Fibroblast of lung (primary cell): ENCODE data around the gene SCAPER. TPM values are rescaled to one million over a fixed set of nuclear protein-coding genes. Genes with fewer than 3 reads are reported as not detected.
A peak's percentile ranks its signal among the peaks of the same experiment; 100 is the strongest.

Source experiments
- DNase-seq, 2 donors: peaks; one replicate each; pipeline versions ENCODE4 v3.0.0 to v3.0.0-alpha.2; 2010; ENCODE audit warnings: low read depth in 2 of 2
- H2AFZ ChIP-seq: 2 replicates; pipeline ENCODE4 v1.5.1; 2012; ENCODE audit warnings: low read length, control low read depth, inconsistent platforms
- H3K27ac ChIP-seq: 2 replicates; pipeline ENCODE4 v1.5.1; 2011; ENCODE audit warnings: low read length, control low read depth; ENCODE audit not compliant: insufficient read depth
- H3K27me3 ChIP-seq: 2 replicates; pipeline ENCODE4 v1.5.1; 2011; ENCODE audit warnings: mild to moderate bottlenecking, low read length; ENCODE audit not compliant: control insufficient read depth, insufficient read depth
- H3K36me3 ChIP-seq: 2 replicates; pipeline ENCODE4 v1.5.1; 2011; ENCODE audit warnings: low read length; ENCODE audit not compliant: control insufficient read depth, insufficient read depth
- H3K4me1 ChIP-seq: 2 replicates; pipeline ENCODE4 v1.5.1; 2011; ENCODE audit warnings: low read length; ENCODE audit not compliant: control insufficient read depth, insufficient read depth; ENCODE audit errors: extremely low read depth
- H3K4me2 ChIP-seq: 2 replicates; pipeline ENCODE4 v1.5.1; 2011; ENCODE audit warnings: low read length, control low read depth; ENCODE audit not compliant: insufficient read depth; ENCODE audit errors: extremely low read depth
- H3K4me3 ChIP-seq, 4 experiments: fragments of 200-600 bp in 1 of 4; sonication (generic) in 1 of 4; replicated peaks in 1 of 4; 2 replicates each; pipeline ENCODE4 v1.5.1; 2011 to 2016; ENCODE audit warnings: low read length in 4 of 4, low read depth in 3 of 4, mild to moderate bottlenecking in 3 of 4, control low read depth in 2 of 4, inconsistent platforms in 1 of 4, mixed read lengths in 1 of 4; ENCODE audit not compliant: insufficient read depth in 1 of 4; ENCODE audit errors: control extremely low read depth in 1 of 4
- H3K79me2 ChIP-seq: 2 replicates; pipeline ENCODE4 v1.5.1; 2012; ENCODE audit warnings: mild to moderate bottlenecking, low read length, inconsistent platforms; ENCODE audit not compliant: control insufficient read depth, insufficient read depth
- H3K9ac ChIP-seq: 2 replicates; pipeline ENCODE4 v1.5.1; 2011; ENCODE audit warnings: mild to moderate bottlenecking, low read length, control low read depth; ENCODE audit not compliant: insufficient read depth
- H3K9me3 ChIP-seq: 2 replicates; pipeline ENCODE4 v1.5.1; 2012; ENCODE audit warnings: low read depth, low read length; ENCODE audit not compliant: control insufficient read depth, insufficient read depth
- H4K20me1 ChIP-seq: 2 replicates; pipeline ENCODE4 v1.5.1; 2011; ENCODE audit warnings: low read length; ENCODE audit not compliant: control insufficient read depth, insufficient read depth; ENCODE audit errors: extremely low read depth
- CTCF ChIP-seq, 2 donors: IDR thresholded peaks in 1 of 2; conservative IDR thresholded peaks in 1 of 2; 1 replicate in 1 of 2; 2 replicates in 1 of 2; pipeline ENCODE4 v1.5.1; 2011 to 2012; ENCODE audit warnings: low read length in 2 of 2, control low read depth in 1 of 2, inconsistent platforms in 1 of 2, low read depth in 1 of 2, mild to moderate bottlenecking in 1 of 2
- EZH2 ChIP-seq: IDR thresholded peaks from 2 replicates; pipeline ENCODE4 v1.5.1; 2012; ENCODE audit warnings: low read length, control low read depth, mild to moderate bottlenecking; ENCODE audit errors: missing control alignments
- polyA plus RNA-seq, 2 donors: library from polyadenylated mRNA; depleted of rRNA in 1 of 2; stranded (reverse) in 1 of 2; unstranded in 1 of 2; fragments of >200 nt; gene quantifications; 2 replicates each; pipeline ENCODE4 v1.2.1, GENCODE V29; 2011 to 2012; ENCODE audit warnings: missing spikeins in 1 of 2
- total RNA-seq: library from RNA; depleted of rRNA; stranded (reverse); fragments of >200 nt; gene quantifications from 2 replicates; pipeline ENCODE4 v1.2.1, GENCODE V29; 2014

The SCAPER gene
- total and polyA plus RNA-seq, 2 donors (not counting 1 experiment from before 2014, with no cell fraction given) = 2.3 to 9.1 TPM

GRCh38 chr15:76795217-76795616, 109.9 kb downstream of the SCAPER start:
- TF ChIP-seq EZH2 (no peak), CTCF (conservative IDR thresholded peaks at IDR 0.05 in 1 of 2, IDR thresholded peaks at IDR 0.05 in 1 of 2; ENCODE audit: low read depth in 1 of 2, low read length in 2 of 2) (no peak)
- H3K9me3 ChIP-seq = no peaks in the 10 kb centered on the region
- H2AFZ ChIP-seq = no peak overlapping the region
- H3K79me2 ChIP-seq = no peaks in the 10 kb centered on the region
- H4K20me1 ChIP-seq = no peaks in the 10 kb centered on the region
- H3K9ac ChIP-seq = no peak overlapping the region
- no peaks in the 10 kb centered on the region for H3K4me1 ChIP-seq
- H3K4me2 ChIP-seq = no peak overlapping the region
- DNase-seq = no peak
- no peaks in the 10 kb centered on the region for H3K36me3 ChIP-seq
- H3K27me3 ChIP-seq = no peaks in the 10 kb centered on the region
- H3K27ac ChIP-seq = no peak overlapping the region
- no peak overlapping the region for H3K4me3 ChIP-seq

GRCh38 chr15:76793162-76793561, 112.0 kb downstream of the SCAPER start:
- Histone ChIP-seq H3K27ac (no peak overlapping the region), H2AFZ (no peak overlapping the region), H3K9me3 (no peaks in the 10 kb centered on the region), H4K20me1 (no peaks in the 10 kb centered on the region), H3K9ac (no peak overlapping the region), H3K27me3 (no peaks in the 10 kb centered on the region), H3K4me2 (no peak overlapping the region), H3K4me1 (no peaks in the 10 kb centered on the region), H3K36me3 (no peaks in the 10 kb centered on the region), H3K79me2 (no peaks in the 10 kb centered on the region), H3K4me3 (no peak overlapping the region)
- TF ChIP-seq EZH2 (no peak), CTCF (conservative IDR thresholded peaks at IDR 0.05 in 1 of 2, IDR thresholded peaks at IDR 0.05 in 1 of 2; ENCODE audit: low read depth in 1 of 2, low read length in 2 of 2) (no peak)
- no peak for DNase-seq

GRCh38 chr15:76791511-76791910, 113.6 kb downstream of the SCAPER start:
- no peak for TF ChIP-seq CTCF (conservative IDR thresholded peaks at IDR 0.05 in 1 of 2, IDR thresholded peaks at IDR 0.05 in 1 of 2; ENCODE audit: low read depth in 1 of 2, low read length in 2 of 2)
- no peak for TF ChIP-seq EZH2
- Histone ChIP-seq H3K4me2 (no peak overlapping the region), H3K9ac (no peak overlapping the region), H2AFZ (no peak overlapping the region), H3K4me3 (no peak overlapping the region), H4K20me1 (no peaks in the 10 kb centered on the region), H3K79me2 (no peaks in the 10 kb centered on the region), H3K27ac (no peak overlapping the region), H3K27me3 (no peaks in the 10 kb centered on the region), H3K9me3 (no peaks in the 10 kb centered on the region), H3K4me1 (no peaks in the 10 kb centered on the region), H3K36me3 (no peaks in the 10 kb centered on the region)
- DNase-seq = peak in 1 of 2 donors; percentile 20
